Measurements from ENCODE around the gene DPP10.
"Not testable (repeated sequence)": the region's sequence is repeated elsewhere in the genome, so short reads cannot be mapped to it uniquely, and the experiment has no call there.

DPP10 gene

GRCh38 chr2:114515882-114516281, 73.4 kb downstream of the DPP10 start:
- DNase-seq (ENCODE audit: low read depth in 3 of 3) = no peak

GRCh38 chr2:114517580-114517979, 75.1 kb downstream of the DPP10 start:
- no peak for DNase-seq (ENCODE audit: low read depth in 3 of 3)

GRCh38 chr2:114518738-114519137, 76.3 kb downstream of the DPP10 start:
- DNase-seq (ENCODE audit: low read depth in 3 of 3) = no peak

- DNase-seq (ENCODE audit: low read depth in 3 of 3) = not testable (repeated sequence)
These were observed 80.2 kb downstream of the DPP10 start for GRCh38 chr2:114522612-114523011.

- DNase-seq (ENCODE audit: low read depth in 3 of 3) = no peak
These were observed 83.5 kb downstream of the DPP10 start for GRCh38 chr2:114525955-114526354.

GRCh38 chr2:114526841-114527240, 84.4 kb downstream of the DPP10 start:
- DNase-seq (ENCODE audit: low read depth in 3 of 3) = no peak

- no peak for DNase-seq (ENCODE audit: low read depth in 3 of 3)
These were observed 85.0 kb downstream of the DPP10 start for GRCh38 chr2:114527330-114527983.

GRCh38 chr2:114534116-114535084, 92.0 kb downstream of the DPP10 start:
- DNase-seq (ENCODE audit: low read depth in 3 of 3) = no peak

GRCh38 chr2:114537777-114538176, 95.3 kb downstream of the DPP10 start:
- no peak for DNase-seq (ENCODE audit: low read depth in 3 of 3)

GRCh38 chr2:114542695-114543094, 100.3 kb downstream of the DPP10 start:
- DNase-seq (ENCODE audit: low read depth in 3 of 3) = no peak

GRCh38 chr2:114543236-114543766, 100.9 kb downstream of the DPP10 start:
- no peak for DNase-seq (ENCODE audit: low read depth in 3 of 3)

- DNase-seq (ENCODE audit: low read depth in 3 of 3) = no peak
These were observed 102.6 kb downstream of the DPP10 start for GRCh38 chr2:114545052-114545451.

GRCh38 chr2:114546531-114546930, 104.1 kb downstream of the DPP10 start:
- no peak for DNase-seq (ENCODE audit: low read depth in 3 of 3)

GRCh38 chr2:114548151-114548550, 105.7 kb downstream of the DPP10 start:
- no peak for DNase-seq (ENCODE audit: low read depth in 3 of 3)

- DNase-seq (ENCODE audit: low read depth in 3 of 3) = no peak
These were observed 107.9 kb downstream of the DPP10 start for GRCh38 chr2:114550364-114550763.

GRCh38 chr2:114550895-114551793, 108.7 kb downstream of the DPP10 start:
- peak in 1 of 3 experiments; percentile 3 for DNase-seq (ENCODE audit: low read depth in 3 of 3)

- DNase-seq (ENCODE audit: low read depth in 3 of 3) = no peak
These were observed 110.6 kb downstream of the DPP10 start for GRCh38 chr2:114553027-114553426.

GRCh38 chr2:114569166-114569565, 126.7 kb downstream of the DPP10 start:
- no peak for DNase-seq (ENCODE audit: low read depth in 3 of 3)

- DNase-seq (ENCODE audit: low read depth in 3 of 3) = no peak
These were observed 135.2 kb downstream of the DPP10 start for GRCh38 chr2:114577657-114578056.

- no peak for DNase-seq (ENCODE audit: low read depth in 3 of 3)
These were observed 137.1 kb downstream of the DPP10 start for GRCh38 chr2:114579542-114579941.

GRCh38 chr2:114580691-114581090, 138.2 kb downstream of the DPP10 start:
- no peak for DNase-seq (ENCODE audit: low read depth in 3 of 3)

- no peak for DNase-seq (ENCODE audit: low read depth in 3 of 3)
These were observed 155.9 kb downstream of the DPP10 start for GRCh38 chr2:114598329-114598728.
